KOPT-K1 (cell line): Measurements from ENCODE around the gene METTL8.
"Not testable (repeated sequence)": the region's sequence is repeated elsewhere in the genome, so short reads cannot be mapped to it uniquely, and the experiment has no call there.

Experiments used
- H3K27ac ChIP-seq: fragments of 200-600 bp; sonication (generic); 2 replicates; pipeline ENCODE4 v1.5.1; 2016; ENCODE audit warnings: antibody characterized with exemption, mild to moderate bottlenecking, low read depth, low read length; ENCODE audit not compliant: poor library complexity, severe bottlenecking
- H3K36me3 ChIP-seq: fragments of 200-600 bp; sonication (generic); 2 replicates; pipeline ENCODE4 v1.5.1; 2017; ENCODE audit warnings: antibody characterized with exemption, mild to moderate bottlenecking, low read length, moderate library complexity; ENCODE audit not compliant: insufficient read depth
- H3K9me3 ChIP-seq: fragments of 200-600 bp; sonication (generic); 2 replicates; pipeline ENCODE4 v1.5.1; 2017; ENCODE audit warnings: antibody characterized with exemption, low read length, mild to moderate bottlenecking; ENCODE audit not compliant: insufficient read depth, poor library complexity, severe bottlenecking

The METTL8 gene

GRCh38 chr2:171322928-171323327 is 110.9 kb downstream of the METTL8 start:
- H3K36me3 ChIP-seq, result no peaks in the 10 kb centered on the region
- no peak overlapping the region for H3K27ac ChIP-seq
- H3K9me3 ChIP-seq, result no peaks in the 10 kb centered on the region

- no peak overlapping the region for H3K27ac ChIP-seq
- no peaks in the 10 kb centered on the region for H3K9me3 ChIP-seq
- H3K36me3 ChIP-seq, result no peaks in the 10 kb centered on the region
These were observed 113.1 kb downstream of the METTL8 start for GRCh38 chr2:171320731-171321130.

GRCh38 chr2:171320208-171320621 is 113.6 kb downstream of the METTL8 start:
- H3K36me3 ChIP-seq, result no peaks in the 10 kb centered on the region
- H3K9me3 ChIP-seq, result no peaks in the 10 kb centered on the region
- no peak overlapping the region for H3K27ac ChIP-seq

DNA sequence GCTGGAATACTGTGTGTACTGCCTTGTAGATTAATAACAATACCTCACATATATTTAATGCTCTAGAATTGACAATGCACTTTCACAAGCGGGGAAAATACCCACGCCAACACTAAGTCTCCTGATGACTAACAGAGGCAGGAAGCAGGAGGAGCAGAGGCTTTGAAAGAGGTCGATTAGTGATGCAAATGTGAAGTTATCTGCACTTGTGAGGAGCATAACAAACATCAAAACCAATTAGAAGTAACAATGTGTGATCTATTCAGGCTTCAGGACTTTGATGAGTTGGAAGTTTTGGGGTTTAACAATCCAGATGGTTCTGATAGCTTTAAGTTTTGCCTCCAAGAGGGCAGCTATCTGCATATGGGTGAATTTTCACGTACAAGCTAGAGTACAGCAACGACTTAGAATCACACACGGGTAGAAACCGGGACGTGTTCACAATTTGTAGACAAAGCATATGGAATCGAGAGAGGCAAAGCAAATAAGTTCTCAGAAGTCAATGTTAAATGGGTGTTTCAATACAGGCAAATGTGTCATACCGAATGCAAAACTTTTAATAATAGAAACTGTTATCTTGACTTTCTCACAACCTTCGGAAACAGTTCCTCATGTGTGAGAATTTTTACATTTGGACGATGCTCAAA is 114.5 kb downstream of the METTL8 start:
- Histone ChIP-seq H3K27ac (no peak overlapping the region), H3K36me3 (no peaks in the 10 kb centered on the region)

DNA sequence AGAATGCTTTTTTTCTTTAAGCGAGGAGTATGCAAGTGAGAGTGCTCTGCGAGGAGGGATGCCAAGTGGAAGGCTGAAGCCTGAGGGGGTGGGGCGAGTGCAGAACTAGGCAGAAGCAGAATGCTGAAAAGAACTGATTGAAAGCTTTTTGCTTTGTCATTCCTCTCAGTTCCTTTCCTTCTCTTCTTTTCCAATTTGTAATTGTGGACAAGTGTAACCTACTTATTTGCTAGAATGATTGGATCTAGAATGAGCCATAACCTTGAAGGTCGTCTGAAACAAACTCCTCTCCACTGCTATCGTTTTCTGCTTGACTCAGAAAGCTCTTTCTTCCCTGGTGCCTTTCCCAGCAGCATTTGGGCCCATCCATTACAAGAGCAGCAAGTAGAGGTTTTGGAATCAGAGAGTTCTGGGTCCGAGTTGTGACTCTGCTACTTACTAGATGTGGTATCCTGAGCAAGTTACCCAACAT is 115.3 kb downstream of the METTL8 start:
- H3K9me3 ChIP-seq, result no peaks in the 10 kb centered on the region
- no peak overlapping the region for H3K27ac ChIP-seq
- no peaks in the 10 kb centered on the region for H3K36me3 ChIP-seq

More for the DNA sequence above, 114.5 kb downstream of the METTL8 start:
- H3K9me3 ChIP-seq, result no peaks in the 10 kb centered on the region

- Histone ChIP-seq H3K9me3 (peaks cover 3% of the 10 kb centered on the region), H3K36me3 (no peaks in the 10 kb centered on the region), H3K27ac (no peak overlapping the region)
These were observed 116.2 kb downstream of the METTL8 start for GRCh38 chr2:171317492-171318125.

DNA sequence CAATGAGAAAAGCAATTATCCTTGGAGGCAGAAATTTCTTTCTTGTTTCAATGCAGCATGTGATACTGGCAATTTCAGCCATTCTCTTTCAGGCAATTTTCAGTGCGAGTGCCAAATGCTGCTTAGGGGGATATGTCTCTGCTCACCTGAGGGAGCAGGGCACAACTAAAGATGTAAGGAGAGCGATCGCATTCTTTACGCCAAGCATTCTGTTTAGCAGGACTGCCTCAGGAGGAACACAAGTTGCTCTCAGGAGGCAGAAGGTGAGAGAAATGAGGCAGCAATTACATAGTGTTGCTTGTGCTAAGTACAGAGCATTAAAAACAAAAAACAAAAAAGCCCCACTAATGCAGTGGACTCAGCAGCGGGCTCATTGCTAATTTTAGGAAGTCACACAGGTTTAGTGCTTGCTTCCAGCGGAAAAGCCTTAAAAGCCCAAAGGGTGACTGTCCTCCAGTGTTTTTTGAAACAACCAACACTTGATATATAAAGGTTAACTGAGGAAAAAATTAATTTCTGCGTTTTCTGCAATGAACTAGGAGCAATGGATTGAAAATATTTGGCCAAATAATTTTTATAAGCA is 116.9 kb downstream of the METTL8 start:
- no peak overlapping the region for H3K27ac ChIP-seq
- no peaks in the 10 kb centered on the region for H3K36me3 ChIP-seq
- H3K9me3 ChIP-seq, result peaks cover 11% of the 10 kb centered on the region

DNA sequence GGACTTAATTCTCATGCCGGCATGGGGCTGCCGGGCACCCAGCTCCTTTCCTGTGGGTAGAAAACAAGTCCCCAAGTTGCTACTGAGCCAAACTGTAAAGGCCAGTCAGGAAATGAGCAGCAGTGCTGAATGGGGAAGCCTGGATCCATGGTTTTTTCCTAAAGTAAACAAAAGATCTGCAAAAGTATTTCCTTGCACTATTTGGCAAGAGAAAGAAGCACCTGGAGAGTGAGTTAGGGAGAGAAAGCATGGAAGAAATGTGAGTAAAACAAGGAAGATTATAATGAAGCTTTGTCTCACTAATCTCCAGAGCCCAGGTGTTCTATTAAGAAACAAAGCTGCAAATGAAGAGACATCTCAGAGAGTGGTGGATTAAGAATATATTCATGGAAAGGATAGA is 117.6 kb downstream of the METTL8 start:
- no peaks in the 10 kb centered on the region for H3K36me3 ChIP-seq
- H3K9me3 ChIP-seq, result peaks cover 17% of the 10 kb centered on the region
- no peak overlapping the region for H3K27ac ChIP-seq

DNA sequence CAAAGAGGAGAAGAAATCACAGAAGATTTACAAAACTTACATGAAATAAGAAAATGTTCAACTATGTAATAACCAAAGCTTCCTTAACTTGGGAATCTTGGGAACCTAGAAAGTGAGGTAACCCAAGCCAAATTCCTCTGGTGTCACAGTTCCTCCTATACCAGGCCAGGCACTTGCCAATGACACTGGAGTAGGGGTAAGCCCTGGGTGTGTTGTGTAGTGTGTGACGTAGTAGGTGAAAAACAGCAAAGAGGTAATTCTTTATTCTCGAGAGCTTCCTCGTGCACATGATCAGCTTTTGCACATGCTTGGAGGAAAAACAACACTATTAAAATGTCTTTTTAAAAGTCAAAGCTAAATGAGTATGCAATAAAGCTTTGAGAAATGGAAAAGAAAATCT is 118.0 kb downstream of the METTL8 start:
- Histone ChIP-seq H3K27ac (no peak overlapping the region), H3K9me3 (peaks cover 21% of the 10 kb centered on the region), H3K36me3 (no peaks in the 10 kb centered on the region)

DNA sequence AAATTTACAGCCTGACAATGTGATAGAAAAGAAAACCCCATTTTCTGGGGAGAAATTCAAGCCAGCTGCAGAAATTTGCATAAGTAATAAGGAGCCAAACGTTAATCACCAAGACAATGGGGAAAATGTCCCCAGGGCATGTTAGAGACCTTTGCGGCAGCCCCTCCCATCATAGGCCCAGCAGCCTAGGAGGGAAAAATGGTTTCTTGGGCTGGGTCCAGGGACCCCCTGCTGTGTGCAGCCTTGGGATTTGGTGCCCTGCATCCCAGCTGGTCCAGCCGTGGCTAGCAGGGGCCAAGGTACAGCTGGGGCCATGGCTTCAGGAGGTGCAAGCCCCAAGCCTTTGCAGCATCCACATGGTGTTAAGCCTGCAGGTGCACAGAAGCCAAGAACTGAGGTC is 121.6 kb downstream of the METTL8 start:
- H3K27ac ChIP-seq, result not testable (repeated sequence)
- H3K9me3 ChIP-seq, result peaks cover 21% of the 10 kb centered on the region

GRCh38 chr2:171311589-171311988 is 122.2 kb downstream of the METTL8 start:
- not testable (repeated sequence) for H3K36me3 ChIP-seq, H3K27ac ChIP-seq
- H3K9me3 ChIP-seq, result peaks cover 21% of the 10 kb centered on the region

More for the DNA sequence above, 121.6 kb downstream of the METTL8 start:
- H3K36me3 ChIP-seq, result not testable (repeated sequence)

GRCh38 chr2:171310889-171311288 is 122.9 kb downstream of the METTL8 start:
- Histone ChIP-seq H3K27ac (no peak overlapping the region), H3K9me3 (peaks cover 21% of the 10 kb centered on the region), H3K36me3 (no peaks in the 10 kb centered on the region)

- H3K27ac ChIP-seq, result no peak overlapping the region
- no peaks in the 10 kb centered on the region for H3K36me3 ChIP-seq
- H3K9me3 ChIP-seq, result peaks cover 21% of the 10 kb centered on the region
These were observed 124.1 kb downstream of the METTL8 start for GRCh38 chr2:171309455-171310286.

DNA sequence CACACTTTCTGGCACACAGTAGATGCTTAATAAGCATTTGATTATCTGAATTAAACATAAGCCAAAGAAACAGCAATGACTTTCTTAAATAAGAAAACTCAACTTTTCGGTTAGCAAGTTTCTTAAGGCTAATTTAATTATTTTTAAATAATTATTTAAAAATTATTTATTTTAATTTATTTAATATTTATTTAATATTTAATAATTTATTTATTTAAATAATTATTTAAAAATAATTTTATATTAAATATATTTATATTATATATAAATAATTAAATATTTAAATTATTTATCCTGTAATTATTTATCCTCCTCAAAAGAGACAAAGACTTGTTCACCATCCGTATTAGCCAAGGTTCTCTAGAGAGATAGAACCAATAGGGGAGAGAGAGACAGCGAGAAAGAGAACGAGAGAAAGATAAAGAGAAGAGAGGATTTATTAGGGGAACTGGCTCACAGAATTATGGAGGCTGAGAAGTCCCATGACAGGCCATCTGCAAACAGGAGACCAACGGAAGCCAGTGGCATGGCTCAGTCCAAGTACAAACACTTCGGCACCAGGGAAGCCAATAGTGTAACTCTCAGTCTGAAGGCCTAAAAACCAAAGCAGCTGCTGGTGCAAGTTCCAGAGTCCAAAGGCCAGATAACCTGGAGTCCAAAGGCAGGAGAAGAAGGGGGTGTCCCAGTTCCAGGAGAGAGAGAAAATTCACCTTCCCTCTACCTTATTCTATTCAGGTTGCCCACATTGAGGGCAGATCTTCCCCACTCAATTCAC is 125.3 kb downstream of the METTL8 start:
- Histone ChIP-seq H3K9me3 (peaks cover 21% of the 10 kb centered on the region), H3K36me3 (no peaks in the 10 kb centered on the region), H3K27ac (no peak overlapping the region)
